NT2/D1 (cell line): ENCODE measurements around the gene PFKP.

Experiments used
- SUZ12 ChIP-seq: IDR thresholded peaks from 2 replicates; pipeline ENCODE4 v1.6.1; 2011; ENCODE audit not compliant: insufficient read length, insufficient read depth; ENCODE audit errors: extremely low read depth
- YY1 ChIP-seq: IDR thresholded peaks from 2 replicates; pipeline ENCODE4 v1.6.1; 2011; ENCODE audit not compliant: insufficient read length, insufficient read depth
- ZNF274 ChIP-seq: IDR thresholded peaks from 2 replicates; pipeline ENCODE4 v1.6.1; 2011; ENCODE audit warnings: mild to moderate bottlenecking, low read depth, low read length

DNA sequence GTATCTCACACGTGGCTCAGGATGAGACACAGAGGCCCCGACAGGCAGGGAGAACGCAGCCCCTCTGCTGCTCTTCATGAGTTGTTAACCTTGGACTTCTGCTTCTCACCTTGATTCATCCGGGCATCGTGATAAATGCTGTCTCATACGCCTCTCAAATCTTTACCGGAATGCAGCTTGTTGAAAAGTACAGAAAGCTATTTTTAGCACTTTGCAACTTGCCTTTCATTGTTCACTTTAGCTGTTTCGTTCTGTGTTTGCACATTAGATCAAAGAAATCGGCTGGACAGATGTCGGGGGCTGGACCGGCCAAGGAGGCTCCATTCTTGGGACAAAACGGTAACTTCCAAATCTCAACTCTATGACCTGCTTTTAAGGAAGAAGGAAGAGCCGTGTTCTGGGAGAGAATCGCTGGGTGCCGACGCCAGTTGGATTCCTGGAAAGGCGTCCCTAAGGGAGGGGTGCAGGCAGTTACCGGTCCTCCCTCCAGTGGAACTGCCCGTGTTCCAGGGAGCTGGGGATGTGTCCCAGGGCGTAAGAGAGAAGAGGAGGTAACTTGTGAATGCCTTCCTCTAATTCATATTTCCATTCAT is 49.3 kb downstream of the PFKP start:
- TF ChIP-seq YY1 (no peak), ZNF274 (no peak), SUZ12 (no peak)
